HEK293 (cell line): Measurements from ENCODE around the gene ATOH8.

Experiments
- CTCF ChIA-PET: fragments of 350-600 bp; formaldehyde crosslinking; extraction: SDS; loops from one replicate; lab custom pipeline; 2021; ENCODE audit warnings: antibody characterized with exemption; lab: Yijun Ruan, JAX
- POLR2A ChIA-PET: fragments of 300-600 bp; formaldehyde crosslinking; extraction: SDS; loops from one replicate; lab custom pipeline; 2020; ENCODE audit warnings: antibody characterized with exemption, inconsistent platforms; lab: Yijun Ruan, JAX
- H3K27ac ChIP-seq: fragments of 200-500 bp; sonication (Bioruptor generic); 2 replicates; pipeline ENCODE4 v1.5.1; 2014; ENCODE audit warnings: low read depth, low read length, control low read depth, inconsistent platforms; ENCODE audit errors: extremely low read depth
- H3K36me3 ChIP-seq, 2 experiments: fragments of 200-500 bp in 1 of 2; sonication (Bioruptor generic) in 1 of 2; 1 replicate in 1 of 2; 2 replicates in 1 of 2; pipeline ENCODE4 v1.5.1; 2014 to 2017; ENCODE audit warnings: inconsistent platforms in 2 of 2, low read length in 2 of 2; ENCODE audit not compliant: control insufficient read depth in 2 of 2, insufficient read depth in 1 of 2
- H3K4me1 ChIP-seq: fragments of 200-500 bp; sonication (Bioruptor generic); 2 replicates; pipeline ENCODE4 v1.5.1; 2014; ENCODE audit warnings: mild to moderate bottlenecking, low read length, inconsistent platforms; ENCODE audit not compliant: control insufficient read depth, insufficient read depth
- H3K4me3 ChIP-seq: 2 replicates; pipeline ENCODE4 v1.5.1; 2011; ENCODE audit warnings: low read depth, mild to moderate bottlenecking, control low read depth, low read length, moderate library complexity
- H3K9me3 ChIP-seq: fragments of 200-500 bp; sonication (Bioruptor generic); 2 replicates; pipeline ENCODE4 v1.5.1; 2014; ENCODE audit warnings: low read depth, low read length, inconsistent platforms; ENCODE audit not compliant: control insufficient read depth, insufficient read depth
- FEZF1 ChIP-seq: fragments of 450-650 bp; formaldehyde crosslinking; IDR thresholded peaks from 2 replicates; pipeline ENCODE4 v1.5.1; 2016; ENCODE audit warnings: missing biosample characterization, missing genetic modification characterization
- MZF1 ChIP-seq: fragments of 450-650 bp; formaldehyde crosslinking; IDR thresholded peaks from 2 replicates; pipeline ENCODE4 v1.5.1; 2017; ENCODE audit warnings: missing biosample characterization, missing genetic modification characterization, borderline replicate concordance
- ZNF529 ChIP-seq: fragments of 450-650 bp; formaldehyde crosslinking; IDR thresholded peaks from 2 replicates; pipeline ENCODE4 v1.5.1; 2017; ENCODE audit warnings: missing genetic modification characterization, missing biosample characterization; ENCODE audit not compliant: insufficient replicate concordance
- ZNF600 ChIP-seq: fragments of 450-650 bp; formaldehyde crosslinking; IDR thresholded peaks from 2 replicates; pipeline ENCODE4 v1.5.1; 2016; ENCODE audit warnings: missing biosample characterization, missing genetic modification characterization
- ZSCAN16 ChIP-seq: fragments of 450-650 bp; formaldehyde crosslinking; IDR thresholded peaks from 2 replicates; pipeline ENCODE4 v1.5.1; 2016; ENCODE audit warnings: missing biosample characterization, missing genetic modification characterization
- ZSCAN30 ChIP-seq: fragments of 450-650 bp; IDR thresholded peaks from 2 replicates; pipeline ENCODE4 v1.5.1; 2018; ENCODE audit warnings: missing biosample characterization, mild to moderate bottlenecking, missing genetic modification characterization, moderate library complexity
- TF ChIP-seq, protein P1 (sequence below): fragments of 450-650 bp; formaldehyde crosslinking; IDR thresholded peaks from 2 replicates; pipeline ENCODE4 v1.5.1; 2016; ENCODE audit warnings: missing biosample characterization, missing genetic modification characterization, borderline replicate concordance
- TF ChIP-seq, protein P2 (sequence below): fragments of 450-650 bp; formaldehyde crosslinking; IDR thresholded peaks from 2 replicates; pipeline ENCODE4 v1.5.1; 2017; ENCODE audit warnings: missing biosample characterization, missing genetic modification characterization
- TF ChIP-seq, protein P3 (sequence below): fragments of 450-650 bp; formaldehyde crosslinking; IDR thresholded peaks from 2 replicates; pipeline ENCODE4 v1.5.1; 2016; ENCODE audit warnings: missing biosample characterization, missing genetic modification characterization
- TF ChIP-seq, protein P4 (sequence below): fragments of 450-650 bp; formaldehyde crosslinking; IDR thresholded peaks from 2 replicates; pipeline ENCODE4 v1.5.1; 2017; ENCODE audit warnings: missing biosample characterization, missing genetic modification characterization
- TF ChIP-seq, protein P5 (sequence below): fragments of 450-650 bp; formaldehyde crosslinking; optimal IDR thresholded peaks from 2 replicates; pipeline ENCODE3; 2016; ENCODE audit warnings: missing biosample characterization, mild to moderate bottlenecking, missing genetic modification characterization
- TF ChIP-seq, protein P6 (sequence below): fragments of 450-650 bp; formaldehyde crosslinking; IDR thresholded peaks from 2 replicates; pipeline ENCODE4 v1.5.1; 2017; ENCODE audit warnings: missing biosample characterization, missing genetic modification characterization
- TF ChIP-seq, protein P7 (sequence below): fragments of 450-650 bp; IDR thresholded peaks from 2 replicates; pipeline ENCODE4 v1.5.1; 2018; ENCODE audit warnings: missing biosample characterization, missing genetic modification characterization
- TF ChIP-seq, protein P8 (sequence below): fragments of 450-650 bp; formaldehyde crosslinking; IDR thresholded peaks from 2 replicates; pipeline ENCODE4 v1.5.1; 2016; ENCODE audit warnings: missing biosample characterization, missing genetic modification characterization, low read depth

Gene ATOH8

DNA sequence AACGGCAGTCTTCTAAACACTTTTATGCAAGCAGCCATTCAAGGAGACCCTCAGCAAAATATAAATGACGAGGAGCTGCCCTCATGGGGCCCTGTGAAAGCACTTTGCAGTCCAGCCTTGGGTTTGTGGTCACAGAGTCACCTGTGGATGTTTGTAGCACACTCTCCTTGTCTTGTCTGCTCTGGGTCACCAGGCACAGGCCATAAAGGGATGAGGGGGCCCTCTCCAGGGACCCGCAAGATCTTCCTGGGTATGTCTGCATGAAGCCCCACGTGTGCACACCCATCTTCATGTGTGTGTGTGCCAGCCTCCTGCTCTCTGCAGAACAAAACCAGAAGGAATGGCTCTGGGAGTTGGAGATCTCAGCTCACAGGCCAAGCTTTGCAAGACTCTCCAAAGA, 36.2 kb downstream of the ATOH8 start (continued):
- TF ChIP-seq, protein P1, sequence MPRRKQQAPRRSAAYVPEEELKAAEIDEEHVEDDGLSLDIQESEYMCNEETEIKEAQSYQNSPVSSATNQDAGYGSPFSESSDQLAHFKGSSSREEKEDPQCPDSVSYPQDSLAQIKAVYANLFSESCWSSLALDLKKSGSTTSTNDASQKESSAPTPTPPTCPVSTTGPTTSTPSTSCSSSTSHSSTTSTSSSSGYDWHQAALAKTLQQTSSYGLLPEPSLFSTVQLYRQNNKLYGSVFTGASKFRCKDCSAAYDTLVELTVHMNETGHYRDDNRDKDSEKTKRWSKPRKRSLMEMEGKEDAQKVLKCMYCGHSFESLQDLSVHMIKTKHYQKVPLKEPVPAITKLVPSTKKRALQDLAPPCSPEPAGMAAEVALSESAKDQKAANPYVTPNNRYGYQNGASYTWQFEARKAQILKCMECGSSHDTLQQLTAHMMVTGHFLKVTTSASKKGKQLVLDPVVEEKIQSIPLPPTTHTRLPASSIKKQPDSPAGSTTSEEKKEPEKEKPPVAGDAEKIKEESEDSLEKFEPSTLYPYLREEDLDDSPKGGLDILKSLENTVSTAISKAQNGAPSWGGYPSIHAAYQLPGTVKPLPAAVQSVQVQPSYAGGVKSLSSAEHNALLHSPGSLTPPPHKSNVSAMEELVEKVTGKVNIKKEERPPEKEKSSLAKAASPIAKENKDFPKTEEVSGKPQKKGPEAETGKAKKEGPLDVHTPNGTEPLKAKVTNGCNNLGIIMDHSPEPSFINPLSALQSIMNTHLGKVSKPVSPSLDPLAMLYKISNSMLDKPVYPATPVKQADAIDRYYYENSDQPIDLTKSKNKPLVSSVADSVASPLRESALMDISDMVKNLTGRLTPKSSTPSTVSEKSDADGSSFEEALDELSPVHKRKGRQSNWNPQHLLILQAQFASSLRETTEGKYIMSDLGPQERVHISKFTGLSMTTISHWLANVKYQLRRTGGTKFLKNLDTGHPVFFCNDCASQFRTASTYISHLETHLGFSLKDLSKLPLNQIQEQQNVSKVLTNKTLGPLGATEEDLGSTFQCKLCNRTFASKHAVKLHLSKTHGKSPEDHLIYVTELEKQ, result no peak

DNA sequence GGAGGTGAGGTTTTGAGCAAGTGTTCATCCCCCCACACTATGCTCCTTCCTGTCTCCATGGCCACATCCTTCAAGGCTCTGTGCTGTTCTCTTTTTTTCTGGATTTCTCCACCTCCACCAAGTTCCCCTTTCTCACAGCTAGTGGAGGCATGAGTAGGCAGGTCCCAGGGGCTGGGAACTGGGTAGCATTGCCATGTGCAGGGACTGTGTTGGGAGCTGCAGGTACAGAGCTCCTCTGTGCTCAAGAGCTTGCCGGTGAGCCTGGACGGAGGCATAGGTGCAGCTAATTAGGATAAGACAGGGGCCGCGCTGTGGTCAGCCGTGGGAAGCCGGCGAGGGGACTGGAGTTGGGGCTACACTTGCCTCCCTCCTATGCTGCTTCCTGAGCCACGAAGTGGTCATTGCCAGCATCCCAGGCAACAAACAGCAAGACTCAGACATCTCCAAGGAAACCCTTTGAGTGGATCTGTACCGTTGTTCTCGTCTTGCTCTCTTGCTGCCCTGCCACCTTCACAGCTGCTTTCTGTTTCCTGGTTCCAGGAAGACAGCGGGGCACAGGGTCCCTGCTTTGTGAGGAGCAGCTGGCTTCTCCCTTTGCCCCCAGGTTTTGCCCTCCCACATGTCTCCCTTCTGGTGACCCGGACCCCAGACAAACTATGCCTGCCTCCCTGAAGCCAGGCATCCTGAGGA, 36.9 kb downstream of the ATOH8 start:
- peaks cover 12% of the 10 kb centered on the region; the same call in 1 of the 2 replicates for H3K4me1 ChIP-seq
- no peak for TF ChIP-seq FEZF1
- TF ChIP-seq, protein P2, sequence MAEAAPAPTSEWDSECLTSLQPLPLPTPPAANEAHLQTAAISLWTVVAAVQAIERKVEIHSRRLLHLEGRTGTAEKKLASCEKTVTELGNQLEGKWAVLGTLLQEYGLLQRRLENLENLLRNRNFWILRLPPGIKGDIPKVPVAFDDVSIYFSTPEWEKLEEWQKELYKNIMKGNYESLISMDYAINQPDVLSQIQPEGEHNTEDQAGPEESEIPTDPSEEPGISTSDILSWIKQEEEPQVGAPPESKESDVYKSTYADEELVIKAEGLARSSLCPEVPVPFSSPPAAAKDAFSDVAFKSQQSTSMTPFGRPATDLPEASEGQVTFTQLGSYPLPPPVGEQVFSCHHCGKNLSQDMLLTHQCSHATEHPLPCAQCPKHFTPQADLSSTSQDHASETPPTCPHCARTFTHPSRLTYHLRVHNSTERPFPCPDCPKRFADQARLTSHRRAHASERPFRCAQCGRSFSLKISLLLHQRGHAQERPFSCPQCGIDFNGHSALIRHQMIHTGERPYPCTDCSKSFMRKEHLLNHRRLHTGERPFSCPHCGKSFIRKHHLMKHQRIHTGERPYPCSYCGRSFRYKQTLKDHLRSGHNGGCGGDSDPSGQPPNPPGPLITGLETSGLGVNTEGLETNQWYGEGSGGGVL (tag by site-specific recombination), result no peak
- TF ChIP-seq, protein P3, sequence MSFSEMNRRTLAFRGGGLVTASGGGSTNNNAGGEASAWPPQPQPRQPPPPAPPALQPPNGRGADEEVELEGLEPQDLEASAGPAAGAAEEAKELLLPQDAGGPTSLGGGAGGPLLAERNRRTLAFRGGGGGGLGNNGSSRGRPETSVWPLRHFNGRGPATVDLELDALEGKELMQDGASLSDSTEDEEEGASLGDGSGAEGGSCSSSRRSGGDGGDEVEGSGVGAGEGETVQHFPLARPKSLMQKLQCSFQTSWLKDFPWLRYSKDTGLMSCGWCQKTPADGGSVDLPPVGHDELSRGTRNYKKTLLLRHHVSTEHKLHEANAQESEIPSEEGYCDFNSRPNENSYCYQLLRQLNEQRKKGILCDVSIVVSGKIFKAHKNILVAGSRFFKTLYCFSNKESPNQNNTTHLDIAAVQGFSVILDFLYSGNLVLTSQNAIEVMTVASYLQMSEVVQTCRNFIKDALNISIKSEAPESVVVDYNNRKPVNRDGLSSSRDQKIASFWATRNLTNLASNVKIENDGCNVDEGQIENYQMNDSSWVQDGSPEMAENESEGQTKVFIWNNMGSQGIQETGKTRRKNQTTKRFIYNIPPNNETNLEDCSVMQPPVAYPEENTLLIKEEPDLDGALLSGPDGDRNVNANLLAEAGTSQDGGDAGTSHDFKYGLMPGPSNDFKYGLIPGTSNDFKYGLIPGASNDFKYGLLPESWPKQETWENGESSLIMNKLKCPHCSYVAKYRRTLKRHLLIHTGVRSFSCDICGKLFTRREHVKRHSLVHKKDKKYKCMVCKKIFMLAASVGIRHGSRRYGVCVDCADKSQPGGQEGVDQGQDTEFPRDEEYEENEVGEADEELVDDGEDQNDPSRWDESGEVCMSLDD (tag by site-specific recombination), result no peak
- TF ChIP-seq ZNF600 (tag by site-specific recombination), result no peak
- TF ChIP-seq, protein P4, sequence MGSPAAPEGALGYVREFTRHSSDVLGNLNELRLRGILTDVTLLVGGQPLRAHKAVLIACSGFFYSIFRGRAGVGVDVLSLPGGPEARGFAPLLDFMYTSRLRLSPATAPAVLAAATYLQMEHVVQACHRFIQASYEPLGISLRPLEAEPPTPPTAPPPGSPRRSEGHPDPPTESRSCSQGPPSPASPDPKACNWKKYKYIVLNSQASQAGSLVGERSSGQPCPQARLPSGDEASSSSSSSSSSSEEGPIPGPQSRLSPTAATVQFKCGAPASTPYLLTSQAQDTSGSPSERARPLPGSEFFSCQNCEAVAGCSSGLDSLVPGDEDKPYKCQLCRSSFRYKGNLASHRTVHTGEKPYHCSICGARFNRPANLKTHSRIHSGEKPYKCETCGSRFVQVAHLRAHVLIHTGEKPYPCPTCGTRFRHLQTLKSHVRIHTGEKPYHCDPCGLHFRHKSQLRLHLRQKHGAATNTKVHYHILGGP (tag by site-specific recombination), result no peak
- TF ChIP-seq, protein P5, sequence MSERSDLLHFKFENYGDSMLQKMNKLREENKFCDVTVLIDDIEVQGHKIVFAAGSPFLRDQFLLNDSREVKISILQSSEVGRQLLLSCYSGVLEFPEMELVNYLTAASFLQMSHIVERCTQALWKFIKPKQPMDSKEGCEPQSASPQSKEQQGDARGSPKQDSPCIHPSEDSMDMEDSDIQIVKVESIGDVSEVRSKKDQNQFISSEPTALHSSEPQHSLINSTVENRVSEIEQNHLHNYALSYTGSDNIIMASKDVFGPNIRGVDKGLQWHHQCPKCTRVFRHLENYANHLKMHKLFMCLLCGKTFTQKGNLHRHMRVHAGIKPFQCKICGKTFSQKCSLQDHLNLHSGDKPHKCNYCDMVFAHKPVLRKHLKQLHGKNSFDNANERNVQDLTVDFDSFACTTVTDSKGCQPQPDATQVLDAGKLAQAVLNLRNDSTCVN (tag by site-specific recombination), result no peak
- TF ChIP-seq, protein P6, sequence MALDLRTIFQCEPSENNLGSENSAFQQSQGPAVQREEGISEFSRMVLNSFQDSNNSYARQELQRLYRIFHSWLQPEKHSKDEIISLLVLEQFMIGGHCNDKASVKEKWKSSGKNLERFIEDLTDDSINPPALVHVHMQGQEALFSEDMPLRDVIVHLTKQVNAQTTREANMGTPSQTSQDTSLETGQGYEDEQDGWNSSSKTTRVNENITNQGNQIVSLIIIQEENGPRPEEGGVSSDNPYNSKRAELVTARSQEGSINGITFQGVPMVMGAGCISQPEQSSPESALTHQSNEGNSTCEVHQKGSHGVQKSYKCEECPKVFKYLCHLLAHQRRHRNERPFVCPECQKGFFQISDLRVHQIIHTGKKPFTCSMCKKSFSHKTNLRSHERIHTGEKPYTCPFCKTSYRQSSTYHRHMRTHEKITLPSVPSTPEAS (tag by site-specific recombination), result no peak
- no peak for TF ChIP-seq ZNF529
- TF ChIP-seq MZF1 (tag by site-specific recombination), result no peak
- TF ChIP-seq, protein P7, sequence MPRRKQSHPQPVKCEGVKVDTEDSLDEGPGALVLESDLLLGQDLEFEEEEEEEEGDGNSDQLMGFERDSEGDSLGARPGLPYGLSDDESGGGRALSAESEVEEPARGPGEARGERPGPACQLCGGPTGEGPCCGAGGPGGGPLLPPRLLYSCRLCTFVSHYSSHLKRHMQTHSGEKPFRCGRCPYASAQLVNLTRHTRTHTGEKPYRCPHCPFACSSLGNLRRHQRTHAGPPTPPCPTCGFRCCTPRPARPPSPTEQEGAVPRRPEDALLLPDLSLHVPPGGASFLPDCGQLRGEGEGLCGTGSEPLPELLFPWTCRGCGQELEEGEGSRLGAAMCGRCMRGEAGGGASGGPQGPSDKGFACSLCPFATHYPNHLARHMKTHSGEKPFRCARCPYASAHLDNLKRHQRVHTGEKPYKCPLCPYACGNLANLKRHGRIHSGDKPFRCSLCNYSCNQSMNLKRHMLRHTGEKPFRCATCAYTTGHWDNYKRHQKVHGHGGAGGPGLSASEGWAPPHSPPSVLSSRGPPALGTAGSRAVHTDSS (tag by site-specific recombination), result no peak
- TF ChIP-seq, protein P8, sequence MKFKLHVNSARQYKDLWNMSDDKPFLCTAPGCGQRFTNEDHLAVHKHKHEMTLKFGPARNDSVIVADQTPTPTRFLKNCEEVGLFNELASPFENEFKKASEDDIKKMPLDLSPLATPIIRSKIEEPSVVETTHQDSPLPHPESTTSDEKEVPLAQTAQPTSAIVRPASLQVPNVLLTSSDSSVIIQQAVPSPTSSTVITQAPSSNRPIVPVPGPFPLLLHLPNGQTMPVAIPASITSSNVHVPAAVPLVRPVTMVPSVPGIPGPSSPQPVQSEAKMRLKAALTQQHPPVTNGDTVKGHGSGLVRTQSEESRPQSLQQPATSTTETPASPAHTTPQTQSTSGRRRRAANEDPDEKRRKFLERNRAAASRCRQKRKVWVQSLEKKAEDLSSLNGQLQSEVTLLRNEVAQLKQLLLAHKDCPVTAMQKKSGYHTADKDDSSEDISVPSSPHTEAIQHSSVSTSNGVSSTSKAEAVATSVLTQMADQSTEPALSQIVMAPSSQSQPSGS (tag by site-specific recombination), result no peak
- no peak for TF ChIP-seq ZSCAN16 (tag by site-specific recombination)
- no peak for TF ChIP-seq ZSCAN30 (tag by site-specific recombination)
- H3K36me3 ChIP-seq, result no peaks in the 10 kb centered on the region
- H3K9me3 ChIP-seq, result no peaks in the 10 kb centered on the region
- CTCF ChIA-PET, result interaction anchor here (0.5 to 2.4 kb wide), 6 partner anchors 13 to 62 kb away, joined by 3 to 14 read pairs (median 6); no protein-coding TSS in a partner anchor
- H3K4me3 ChIP-seq, result no peak overlapping the region
- H3K27ac ChIP-seq, result no peak overlapping the region
- POLR2A ChIA-PET, result no interaction called here
